ENCODE data around the gene GTF2A2. TPM values are rescaled to one million over a fixed set of nuclear protein-coding genes. Genes with fewer than 3 reads are reported as not detected.

Gene GTF2A2
- total RNA-seq, 1 donor from 2014 or later = 152 TPM

DNA sequence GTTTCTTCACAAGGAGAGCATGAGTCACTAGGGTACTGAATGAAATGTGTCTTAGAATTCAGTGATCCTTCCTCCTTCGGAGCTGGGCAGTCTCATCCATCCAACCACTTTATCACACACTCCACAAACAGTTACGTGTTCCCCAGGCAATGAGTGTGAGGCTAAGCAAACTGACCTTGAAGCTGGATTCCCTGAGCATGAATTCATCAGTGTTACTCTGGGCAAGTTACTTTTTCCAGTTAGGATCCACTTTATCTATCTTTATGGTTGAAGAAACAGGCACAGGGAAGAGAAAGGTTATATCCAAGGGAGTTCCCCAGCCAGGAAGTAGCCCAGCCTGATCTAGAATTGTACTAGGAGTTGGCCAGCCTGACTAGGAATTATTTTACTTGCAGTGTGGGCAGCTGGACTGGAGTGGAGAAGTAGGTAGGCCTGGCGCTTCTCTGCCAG lies 62.8 kb downstream of the GTF2A2 start:
- H3K36me3 Mint-ChIP-seq (ENCODE audit: low read depth, unreplicated experiment) = no peaks in the 10 kb centered on the region
- H3K4me1 Mint-ChIP-seq (ENCODE audit: low read depth, unreplicated experiment) = peaks cover 16% of the 10 kb centered on the region
- peak overlapping the region; percentile 62 for H3K4me2 ChIP-seq (ENCODE audit: low read length)
- H3K36me3 ChIP-seq (ENCODE audit: insufficient read depth, low read length) = no peaks in the 10 kb centered on the region
- peak overlapping the region; percentile 34 for H3K4me3 Mint-ChIP-seq (ENCODE audit: unreplicated experiment)
- H3K4me1 ChIP-seq (ENCODE audit: insufficient read depth, low read length) = peaks cover 14% of the 10 kb centered on the region
- H3K27me3 ChIP-seq (ENCODE audit: insufficient read depth, low read length) = no peaks in the 10 kb centered on the region
- H3K9ac ChIP-seq (ENCODE audit: low read length) = peak overlapping the region; percentile 62
- peak; percentile 89 for DNase-seq (ENCODE audit: low read depth)
- H3K9me3 Mint-ChIP-seq (ENCODE audit: unreplicated experiment) = peaks cover 2% of the 10 kb centered on the region
- no peaks in the 10 kb centered on the region for H3K27me3 Mint-ChIP-seq (ENCODE audit: low read depth, unreplicated experiment)
- peak overlapping the region; percentile 90 for H3K27ac Mint-ChIP-seq (ENCODE audit: unreplicated experiment)
- no peaks in the 10 kb centered on the region for H4K20me1 ChIP-seq (ENCODE audit: insufficient read depth, low read length)
- H3K27ac ChIP-seq (ENCODE audit: low read depth, low read length) = peak overlapping the region; percentile 76
- no peaks in the 10 kb centered on the region for H3K9me3 ChIP-seq (ENCODE audit: insufficient read depth, low read depth, low read length)
- H3K4me3 ChIP-seq (ENCODE audit: insufficient read depth, low read depth, low read length) = no peak overlapping the region
- TF ChIP-seq EZH2 (IDR thresholded peaks at IDR 0.05; ENCODE audit: insufficient read depth, low read length) = no peak
- TF ChIP-seq, protein P1, sequence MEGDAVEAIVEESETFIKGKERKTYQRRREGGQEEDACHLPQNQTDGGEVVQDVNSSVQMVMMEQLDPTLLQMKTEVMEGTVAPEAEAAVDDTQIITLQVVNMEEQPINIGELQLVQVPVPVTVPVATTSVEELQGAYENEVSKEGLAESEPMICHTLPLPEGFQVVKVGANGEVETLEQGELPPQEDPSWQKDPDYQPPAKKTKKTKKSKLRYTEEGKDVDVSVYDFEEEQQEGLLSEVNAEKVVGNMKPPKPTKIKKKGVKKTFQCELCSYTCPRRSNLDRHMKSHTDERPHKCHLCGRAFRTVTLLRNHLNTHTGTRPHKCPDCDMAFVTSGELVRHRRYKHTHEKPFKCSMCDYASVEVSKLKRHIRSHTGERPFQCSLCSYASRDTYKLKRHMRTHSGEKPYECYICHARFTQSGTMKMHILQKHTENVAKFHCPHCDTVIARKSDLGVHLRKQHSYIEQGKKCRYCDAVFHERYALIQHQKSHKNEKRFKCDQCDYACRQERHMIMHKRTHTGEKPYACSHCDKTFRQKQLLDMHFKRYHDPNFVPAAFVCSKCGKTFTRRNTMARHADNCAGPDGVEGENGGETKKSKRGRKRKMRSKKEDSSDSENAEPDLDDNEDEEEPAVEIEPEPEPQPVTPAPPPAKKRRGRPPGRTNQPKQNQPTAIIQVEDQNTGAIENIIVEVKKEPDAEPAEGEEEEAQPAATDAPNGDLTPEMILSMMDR (IDR thresholded peaks at IDR 0.05; ENCODE audit: insufficient read depth, low read depth, low read length) = no peak
- no peaks in the 10 kb centered on the region for H3K79me2 ChIP-seq (ENCODE audit: insufficient read depth, low read length)
- peak; percentile 86 for FAIRE-seq
- H2AFZ ChIP-seq (ENCODE audit: low read depth, low read length) = peak overlapping the region; percentile 24

DNA sequence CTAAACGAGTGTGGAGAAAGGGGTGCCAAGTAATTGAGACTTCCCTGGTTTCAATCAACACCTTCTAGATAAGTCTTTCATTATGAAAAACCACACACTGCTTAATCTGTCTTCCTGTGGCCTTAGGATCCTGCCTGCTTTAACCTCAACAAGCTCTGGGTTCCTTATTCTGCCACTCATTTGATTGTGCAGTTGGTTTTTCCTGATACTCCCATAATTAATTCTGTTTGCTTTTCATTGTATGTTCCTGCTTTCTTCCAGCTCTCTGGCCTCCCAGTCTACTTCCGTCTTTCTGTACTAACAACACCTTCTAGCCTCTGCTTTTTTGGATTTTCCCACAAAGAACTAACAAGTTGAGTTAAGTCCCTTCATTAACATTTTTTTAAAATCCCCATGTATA lies 66.0 kb downstream of the GTF2A2 start:
- Histone ChIP-seq H3K4me3 (ENCODE audit: insufficient read depth, low read depth, low read length) (no peak overlapping the region), H3K27me3 (ENCODE audit: insufficient read depth, low read length) (no peaks in the 10 kb centered on the region), H3K27ac (ENCODE audit: low read depth, low read length) (no peak overlapping the region), H3K4me1 (ENCODE audit: insufficient read depth, low read length) (peaks cover 14% of the 10 kb centered on the region), H3K9me3 (ENCODE audit: insufficient read depth, low read depth, low read length) (no peaks in the 10 kb centered on the region), H4K20me1 (ENCODE audit: insufficient read depth, low read length) (no peaks in the 10 kb centered on the region), H3K4me2 (ENCODE audit: low read length) (no peak overlapping the region), H3K36me3 (ENCODE audit: insufficient read depth, low read length) (no peaks in the 10 kb centered on the region), H2AFZ (ENCODE audit: low read depth, low read length) (no peak overlapping the region), H3K79me2 (ENCODE audit: insufficient read depth, low read length) (no peaks in the 10 kb centered on the region), H3K9ac (ENCODE audit: low read length) (no peak overlapping the region)
- DNase-seq (ENCODE audit: low read depth) (no peak), FAIRE-seq (no peak)
- TF ChIP-seq EZH2 (IDR thresholded peaks at IDR 0.05; ENCODE audit: insufficient read depth, low read length) = no peak
- TF ChIP-seq, protein P1 (IDR thresholded peaks at IDR 0.05; ENCODE audit: insufficient read depth, low read depth, low read length) = no peak
- Mint-ChIP-seq H3K27ac (ENCODE audit: unreplicated experiment) (no peak overlapping the region), H3K4me1 (ENCODE audit: low read depth, unreplicated experiment) (peaks cover 16% of the 10 kb centered on the region), H3K27me3 (ENCODE audit: low read depth, unreplicated experiment) (no peaks in the 10 kb centered on the region), H3K36me3 (ENCODE audit: low read depth, unreplicated experiment) (no peaks in the 10 kb centered on the region), H3K9me3 (ENCODE audit: unreplicated experiment) (peaks cover 2% of the 10 kb centered on the region), H3K4me3 (ENCODE audit: unreplicated experiment) (no peak overlapping the region)

DNA sequence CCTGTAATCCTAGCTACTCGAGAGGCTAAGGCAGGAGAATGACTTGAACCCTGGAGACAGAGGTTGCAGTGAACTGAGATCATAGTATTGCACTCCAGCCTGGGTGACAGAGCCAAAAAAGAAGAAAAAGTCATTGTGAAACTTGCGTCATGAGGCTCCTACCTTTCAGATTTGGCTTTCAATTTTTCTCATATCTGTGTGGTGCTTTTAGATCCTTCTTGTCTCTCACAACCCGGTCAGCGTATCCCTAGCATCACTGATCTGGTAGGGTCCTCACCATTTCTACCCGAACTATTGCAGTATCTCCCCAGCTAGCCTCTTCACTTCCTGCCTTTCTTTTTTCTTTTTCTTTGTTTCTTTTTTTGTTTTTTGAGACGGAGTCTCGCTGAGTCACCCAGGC lies 67.3 kb downstream of the GTF2A2 start:
- Mint-ChIP-seq H3K4me1 (ENCODE audit: low read depth, unreplicated experiment) (peaks cover 10% of the 10 kb centered on the region), H3K4me3 (ENCODE audit: unreplicated experiment) (no peak overlapping the region), H3K27me3 (ENCODE audit: low read depth, unreplicated experiment) (no peaks in the 10 kb centered on the region), H3K36me3 (ENCODE audit: low read depth, unreplicated experiment) (no peaks in the 10 kb centered on the region), H3K27ac (ENCODE audit: unreplicated experiment) (no peak overlapping the region), H3K9me3 (ENCODE audit: unreplicated experiment) (peaks cover 2% of the 10 kb centered on the region)
- no peak overlapping the region for H3K9ac ChIP-seq (ENCODE audit: low read length)
- H3K27me3 ChIP-seq (ENCODE audit: insufficient read depth, low read length) = no peaks in the 10 kb centered on the region
- no peak overlapping the region for H3K4me2 ChIP-seq (ENCODE audit: low read length)
- DNase-seq (ENCODE audit: low read depth) = no peak
- FAIRE-seq = no peak
- H3K9me3 ChIP-seq (ENCODE audit: insufficient read depth, low read depth, low read length) = no peaks in the 10 kb centered on the region
- no peak overlapping the region for H2AFZ ChIP-seq (ENCODE audit: low read depth, low read length)
- no peaks in the 10 kb centered on the region for H3K36me3 ChIP-seq (ENCODE audit: insufficient read depth, low read length)
- H3K79me2 ChIP-seq (ENCODE audit: insufficient read depth, low read length) = no peaks in the 10 kb centered on the region
- no peak overlapping the region for H3K4me3 ChIP-seq (ENCODE audit: insufficient read depth, low read depth, low read length)
- no peak overlapping the region for H3K27ac ChIP-seq (ENCODE audit: low read depth, low read length)
- TF ChIP-seq, protein P1 (IDR thresholded peaks at IDR 0.05; ENCODE audit: insufficient read depth, low read depth, low read length) = no peak
- TF ChIP-seq EZH2 (IDR thresholded peaks at IDR 0.05; ENCODE audit: insufficient read depth, low read length) = no peak
- no peaks in the 10 kb centered on the region for H4K20me1 ChIP-seq (ENCODE audit: insufficient read depth, low read length)
- peaks cover 11% of the 10 kb centered on the region for H3K4me1 ChIP-seq (ENCODE audit: insufficient read depth, low read length)
